Iris pigment epithelial cell (primary cell): ENCODE results near the gene ABCC5.

Source experiments
- DNase-seq: peaks from one replicate; pipeline ENCODE4 v3.0.0-alpha.2; 2011; ENCODE audit warnings: low read depth

ABCC5 gene

GRCh38 chr3:183922421-183922820 lies 95.3 kb downstream of the ABCC5 start:
- DNase-seq, result no peak

GRCh38 chr3:183921096-183921495 lies 96.6 kb downstream of the ABCC5 start:
- no peak for DNase-seq

- DNase-seq, result no peak
Observed at GRCh38 chr3:183920416-183920815, 97.3 kb downstream of the ABCC5 start.

- DNase-seq, result no peak
Observed at GRCh38 chr3:183918178-183918577, 99.5 kb downstream of the ABCC5 start.

- DNase-seq, result no peak
Observed at GRCh38 chr3:183917776-183918175, 99.9 kb downstream of the ABCC5 start.

- DNase-seq, result no peak
Observed at GRCh38 chr3:183914856-183915255, 102.8 kb downstream of the ABCC5 start.

- no peak for DNase-seq
Observed at GRCh38 chr3:183913580-183913920, 104.1 kb downstream of the ABCC5 start.

- DNase-seq, result no peak
Observed at GRCh38 chr3:183912895-183913579, 104.6 kb downstream of the ABCC5 start.

- DNase-seq, result peak; percentile 36
Observed at GRCh38 chr3:183911763-183912506, 105.7 kb downstream of the ABCC5 start.

- DNase-seq, result no peak
Observed at GRCh38 chr3:183911087-183911486, 106.6 kb downstream of the ABCC5 start.

GRCh38 chr3:183909030-183909600 lies 108.6 kb downstream of the ABCC5 start:
- no peak for DNase-seq

GRCh38 chr3:183907911-183908331 lies 109.8 kb downstream of the ABCC5 start:
- DNase-seq, result no peak

- DNase-seq, result no peak
Observed at GRCh38 chr3:183907176-183907575, 110.5 kb downstream of the ABCC5 start.

- DNase-seq, result no peak
Observed at GRCh38 chr3:183906234-183906921, 111.3 kb downstream of the ABCC5 start.

GRCh38 chr3:183904833-183905780 lies 112.6 kb downstream of the ABCC5 start:
- no peak for DNase-seq

- DNase-seq, result no peak
Observed at GRCh38 chr3:183898028-183898431, 119.7 kb downstream of the ABCC5 start.

- DNase-seq, result no peak
Observed at GRCh38 chr3:183897606-183898005, 120.1 kb downstream of the ABCC5 start.

GRCh38 chr3:183896610-183897009 lies 121.1 kb downstream of the ABCC5 start:
- DNase-seq, result no peak

- no peak for DNase-seq
Observed at GRCh38 chr3:183896184-183896583, 121.5 kb downstream of the ABCC5 start.

- DNase-seq, result no peak
Observed at GRCh38 chr3:183895774-183896173, 121.9 kb downstream of the ABCC5 start.

- peak; percentile 57 for DNase-seq
Observed at GRCh38 chr3:183895296-183895695, 122.4 kb downstream of the ABCC5 start.
